CD4-positive, alpha-beta T cell treated with Interleukin-2 at 100 ng/mL for 4 hours (primary cell): ENCODE results near the gene PDXDC1.
"Not testable (repeated sequence)": the region's sequence is repeated elsewhere in the genome, so short reads cannot be mapped to it uniquely, and the experiment has no call there.

Experiments
- DNase-seq: peaks from one replicate; pipeline ENCODE4 v3.0.0-alpha.2; 2020; ENCODE audit warnings: low spot score

Gene PDXDC1

GRCh38 chr16:15038689-15039088, 63.9 kb downstream of the PDXDC1 start:
- no peak for DNase-seq

GRCh38 chr16:15041271-15042004, 66.6 kb downstream of the PDXDC1 start:
- no peak for DNase-seq

GRCh38 chr16:15043344-15043743, 68.5 kb downstream of the PDXDC1 start:
- DNase-seq = no peak

GRCh38 chr16:15044286-15044685, 69.5 kb downstream of the PDXDC1 start:
- no peak for DNase-seq

- DNase-seq = not testable (repeated sequence)
Measured at GRCh38 chr16:15045270-15045669, 70.4 kb downstream of the PDXDC1 start.

GRCh38 chr16:15046692-15047376, 72.0 kb downstream of the PDXDC1 start:
- DNase-seq = no peak

GRCh38 chr16:15049581-15050180, 74.9 kb downstream of the PDXDC1 start:
- no peak for DNase-seq

GRCh38 chr16:15050440-15050839, 75.6 kb downstream of the PDXDC1 start:
- DNase-seq = not testable (repeated sequence)

- DNase-seq = no peak
Measured at GRCh38 chr16:15051387-15051951, 76.6 kb downstream of the PDXDC1 start.

- DNase-seq = no peak
Measured at GRCh38 chr16:15052747-15053476, 78.1 kb downstream of the PDXDC1 start.

- no peak for DNase-seq
Measured at GRCh38 chr16:15053904-15054303, 79.1 kb downstream of the PDXDC1 start.

- no peak for DNase-seq
Measured at GRCh38 chr16:15054357-15055140, 79.7 kb downstream of the PDXDC1 start.

GRCh38 chr16:15055141-15056053, 80.6 kb downstream of the PDXDC1 start:
- peak; percentile 62 for DNase-seq

GRCh38 chr16:15057681-15058417, 83.0 kb downstream of the PDXDC1 start:
- no peak for DNase-seq

- DNase-seq = no peak
Measured at GRCh38 chr16:15059324-15059723, 84.5 kb downstream of the PDXDC1 start.

GRCh38 chr16:15062085-15062810, 87.4 kb downstream of the PDXDC1 start:
- DNase-seq = not testable (repeated sequence)

GRCh38 chr16:15065961-15066360, 91.1 kb downstream of the PDXDC1 start:
- DNase-seq = not testable (repeated sequence)

- DNase-seq = not testable (repeated sequence)
Measured at GRCh38 chr16:15066690-15067089, 91.9 kb downstream of the PDXDC1 start.

- DNase-seq = not testable (repeated sequence)
Measured at GRCh38 chr16:15071013-15071412, 96.2 kb downstream of the PDXDC1 start.
